Heart left ventricle (tissue), 16 donors: ENCODE measurements around the gene SSR1. TPM values are rescaled to one million over a fixed set of nuclear protein-coding genes. Genes with fewer than 3 reads are reported as not detected.
"Not testable (repeated sequence)": the region's sequence is repeated elsewhere in the genome, so short reads cannot be mapped to it uniquely, and the experiment has no call there.

ENCODE experiments used
- ATAC-seq, 4 donors: fragments of 200-7000 bp; cut with Tn5 transposase; one replicate each; pipeline ENCODE4 v1.9.1; 2020 to 2022; ENCODE audit warnings: moderate library complexity in 4 of 4, mild to moderate bottlenecking in 3 of 4, moderate number of reproducible peaks in 1 of 4
- DNase-seq, 5 donors: peaks; one replicate each; pipeline ENCODE4 v3.0.0-alpha.2; 2020
- H3K27ac ChIP-seq, 12 donors: fragments of 200-600 bp; sonication (generic) in 4 of 12; one replicate each; pipeline versions ENCODE4 v1.5.0 to v1.8.0; 2016 to 2022; ENCODE audit warnings: mild to moderate bottlenecking in 2 of 12
- H3K27me3 ChIP-seq, 9 donors: fragments of 200-600 bp; sonication (generic) in 2 of 9; one replicate each; pipeline versions ENCODE4 v1.5.1 to v1.8.0; 2016 to 2022; ENCODE audit warnings: mild to moderate bottlenecking in 3 of 9
- H3K36me3 ChIP-seq, 9 donors: fragments of 200-600 bp; sonication (generic) in 2 of 9; one replicate each; pipeline versions ENCODE4 v1.5.0 to v1.8.0; 2018 to 2022; ENCODE audit warnings: mild to moderate bottlenecking in 2 of 9
- H3K4me1 ChIP-seq, 12 donors: fragments of 200-600 bp; sonication (generic) in 4 of 12; one replicate each; pipeline versions ENCODE4 v1.5.0 to v1.8.0; 2016 to 2022; ENCODE audit warnings: mild to moderate bottlenecking in 3 of 12
- H3K4me3 ChIP-seq, 12 donors: fragments of 200-600 bp; sonication (generic) in 4 of 12; one replicate each; pipeline versions ENCODE4 v1.5.0 to v1.8.0; 2017 to 2022; ENCODE audit warnings: mild to moderate bottlenecking in 9 of 12, moderate library complexity in 4 of 12
- H3K9me3 ChIP-seq, 12 donors: fragments of 200-600 bp; sonication (generic) in 4 of 12; one replicate each; pipeline versions ENCODE4 v1.5.0 to v1.8.0; 2016 to 2022; ENCODE audit warnings: mild to moderate bottlenecking in 1 of 12
- POLR2A ChIP-seq, 2 donors: fragments of 450-650 bp; IDR thresholded peaks; one replicate each; pipeline ENCODE4 v1.6.1; 2017; ENCODE audit warnings: antibody characterized with exemption in 2 of 2, mild to moderate bottlenecking in 2 of 2, moderate library complexity in 2 of 2
- WGBS, 4 donors: extraction: QIAGEN DNeasy Blood & Tissue Kit in 2 of 4; methylation state at CpG; one replicate each; pipeline versions ENCODE4 v1.1.5 to v1.1.7; 2013 to 2018; 5-methylcytosine and 5-hydroxymethylcytosine counted together
- intact Hi-C, 10 donors: fragments of 100-400 bp; cut with DNase I; formaldehyde crosslinking; loops; one replicate each; pipeline versions ENCODE4 v1.11.1 to v1.14.2; 2022
- polyA plus RNA-seq, 2 donors: library from polyadenylated mRNA; stranded (reverse); fragments of 200-250 nt; gene quantifications; one replicate each; pipeline ENCODE4 v1.2.3, GENCODE V29; 2013
- total RNA-seq, 9 donors: library from RNA; depleted of rRNA in 2 of 9; stranded (reverse); fragments of >200 nt in 2 of 9; fragmentation: NEBNext Ultra II Directional in 3 of 9; extraction: Animal tissue kit (Norgen Biotek cat#: 25700) in 3 of 9; gene quantifications; one replicate each; pipeline versions ENCODE4 v1.1.0 to v1.2.4, GENCODE V29; 2016 to 2023
- TF ChIP-seq, protein P1 (sequence below), 12 donors: fragments of 200-600 bp; sonication (generic) in 4 of 12; IDR thresholded peaks; one replicate each; pipeline versions ENCODE4 v1.5.0 to v1.8.0; 2018 to 2022; ENCODE audit warnings: antibody characterized with exemption in 12 of 12, mild to moderate bottlenecking in 5 of 12
- donor health status: ischemic (EF 13 %, LVEDD 7.1; RV severe dilation, severe dysfunction).
- donor health status: healthy with polysubstance abuse.
- donor health status: DM: no; HTN: yes; CAD: no.
- donor health status: DM: no; HTN: no; CAD: no.
- donor health status: ischemic (EF 25% LVEDD 6.9; RV normal size, moderate dysfunction).
- donor health status: ischemic (EF 25% LVEDD 5.7; RV mildly dilated, moderate dysfunction).
- donor health status: healthy.
- donor health status: DM: yes; HTN: yes; CAD: no.
- donor health status: ischemic (EF 35%, LVEDD 5.7; RV mildly dilated, moderate dysfunction).
- donor health status: nonischemic (EF 11% LVEDD 7.7; RV severe dilation, severe dysfunction).
- donor health status: DM: yes; HTN: yes; CAD: no.
- donor health status: PGD.
- donor health status: ischemic (EF 29% LVEDD 5.4; RV normal size, mild dysfunction).
- donor health status: nonischemic (EF 23%, LVEDD 6.1; RV moderate dilation, normal function).

Gene SSR1
- total and polyA plus RNA-seq, 11 donors: 8.6 to 106 (median 67.9) TPM

- H3K27ac ChIP-seq, DNase-seq, H3K36me3 ChIP-seq, ATAC-seq, H3K4me3 ChIP-seq, intact Hi-C loops, H3K9me3 ChIP-seq, H3K27me3 ChIP-seq, H3K4me1 ChIP-seq: not testable (repeated sequence)
- TF ChIP-seq, protein P1, sequence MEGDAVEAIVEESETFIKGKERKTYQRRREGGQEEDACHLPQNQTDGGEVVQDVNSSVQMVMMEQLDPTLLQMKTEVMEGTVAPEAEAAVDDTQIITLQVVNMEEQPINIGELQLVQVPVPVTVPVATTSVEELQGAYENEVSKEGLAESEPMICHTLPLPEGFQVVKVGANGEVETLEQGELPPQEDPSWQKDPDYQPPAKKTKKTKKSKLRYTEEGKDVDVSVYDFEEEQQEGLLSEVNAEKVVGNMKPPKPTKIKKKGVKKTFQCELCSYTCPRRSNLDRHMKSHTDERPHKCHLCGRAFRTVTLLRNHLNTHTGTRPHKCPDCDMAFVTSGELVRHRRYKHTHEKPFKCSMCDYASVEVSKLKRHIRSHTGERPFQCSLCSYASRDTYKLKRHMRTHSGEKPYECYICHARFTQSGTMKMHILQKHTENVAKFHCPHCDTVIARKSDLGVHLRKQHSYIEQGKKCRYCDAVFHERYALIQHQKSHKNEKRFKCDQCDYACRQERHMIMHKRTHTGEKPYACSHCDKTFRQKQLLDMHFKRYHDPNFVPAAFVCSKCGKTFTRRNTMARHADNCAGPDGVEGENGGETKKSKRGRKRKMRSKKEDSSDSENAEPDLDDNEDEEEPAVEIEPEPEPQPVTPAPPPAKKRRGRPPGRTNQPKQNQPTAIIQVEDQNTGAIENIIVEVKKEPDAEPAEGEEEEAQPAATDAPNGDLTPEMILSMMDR (IDR thresholded peaks at IDR 0.05): peak in 5 of 12 donors; percentile 28 to 37 (median 35)
- WGBS, 4 donors: 65 to 74% (median 70%) methylated on average over 13 to 14 of the region's 14 CpGs
These were observed 26.2 kb upstream of the SSR1 start for GRCh38 chr6:7339007-7339732.

DNA sequence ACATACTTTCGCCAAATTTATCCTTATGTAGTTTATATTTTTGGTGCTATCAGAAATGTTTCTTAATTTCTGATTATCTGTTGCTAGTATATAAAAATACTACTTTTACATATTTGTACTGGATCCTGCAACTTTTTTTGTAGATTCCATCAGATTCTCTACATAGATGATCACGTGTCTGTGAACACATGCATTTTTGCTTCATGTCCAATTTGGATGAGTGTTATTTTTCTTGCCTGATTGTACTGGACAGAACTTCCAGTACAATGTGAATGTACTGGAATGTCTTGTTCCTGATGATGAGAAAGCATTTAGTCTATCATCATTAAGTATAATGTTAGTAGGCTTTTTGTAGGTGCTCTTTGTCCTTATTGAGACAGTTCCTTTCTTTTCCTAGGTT lies 25.0 kb upstream of the SSR1 start:
- no peak for DNase-seq
- WGBS, 4 donors: 67 to 90% (median 88%) methylated on average over 2 of the region's 2 CpGs
- TF ChIP-seq, protein P1 (IDR thresholded peaks at IDR 0.05): no peak
- no peak for TF ChIP-seq POLR2A (IDR thresholded peaks at IDR 0.05)
- intact Hi-C loops: no loop called here
- ATAC-seq: no peak
- H3K4me1 ChIP-seq: peaks cover 0 to 8% (median 0%) of the 10 kb centered on the region in 12 donors
- no peaks in the 10 kb centered on the region for H3K9me3 ChIP-seq
- no peak overlapping the region for H3K4me3 ChIP-seq
- peaks cover 0 to 7% (median 0%) of the 10 kb centered on the region in 9 donors for H3K27me3 ChIP-seq
- no peak overlapping the region for H3K27ac ChIP-seq
- H3K36me3 ChIP-seq: no peaks in the 10 kb centered on the region

- no peaks in the 10 kb centered on the region for H3K9me3 ChIP-seq
- H3K36me3 ChIP-seq: no peaks in the 10 kb centered on the region
- no peak overlapping the region for H3K27ac ChIP-seq
- WGBS, 4 donors: 86 to 92% (median 89%) methylated on average over 3 of the region's 3 CpGs
- intact Hi-C loops: no loop called here
- DNase-seq (no peak), ATAC-seq (no peak)
- peaks cover 0 to 10% (median 0%) of the 10 kb centered on the region in 12 donors for H3K4me1 ChIP-seq
- TF ChIP-seq, protein P1 (IDR thresholded peaks at IDR 0.05): no peak
- no peak for TF ChIP-seq POLR2A (IDR thresholded peaks at IDR 0.05)
- H3K27me3 ChIP-seq: no peaks in the 10 kb centered on the region
- no peak overlapping the region for H3K4me3 ChIP-seq
These were observed 22.5 kb upstream of the SSR1 start for GRCh38 chr6:7335519-7335918.

GRCh38 chr6:7334685-7335084 lies 21.7 kb upstream of the SSR1 start:
- H3K4me1 ChIP-seq: peaks cover 0 to 10% (median 0%) of the 10 kb centered on the region in 12 donors
- no peak overlapping the region for H3K27ac ChIP-seq
- no peaks in the 10 kb centered on the region for H3K9me3 ChIP-seq
- no peaks in the 10 kb centered on the region for H3K27me3 ChIP-seq
- TF ChIP-seq, protein P1 (IDR thresholded peaks at IDR 0.05): no peak
- TF ChIP-seq POLR2A (IDR thresholded peaks at IDR 0.05): no peak
- WGBS, 4 donors: 83 to 90% (median 87%) methylated on average over 3 of the region's 3 CpGs
- DNase-seq (no peak), ATAC-seq (no peak)
- intact Hi-C loops: no loop called here
- no peaks in the 10 kb centered on the region for H3K36me3 ChIP-seq
- no peak overlapping the region for H3K4me3 ChIP-seq
